ENCODE data around the gene TSPEAR. TPM values are rescaled to one million over a fixed set of nuclear protein-coding genes. Genes with fewer than 3 reads are reported as not detected.
A peak's percentile ranks its signal among the peaks of the same experiment; 100 is the strongest.

Gene TSPEAR
- total and polyA plus RNA-seq, 9 of the 15 experiments (the other 6 are each of a cell fraction or from before 2014, with no cell fraction given) = not detected

GRCh38 chr21:44568667-44569556 is 142.5 kb downstream of the TSPEAR start (continued):
- TF ChIP-seq, protein P1, sequence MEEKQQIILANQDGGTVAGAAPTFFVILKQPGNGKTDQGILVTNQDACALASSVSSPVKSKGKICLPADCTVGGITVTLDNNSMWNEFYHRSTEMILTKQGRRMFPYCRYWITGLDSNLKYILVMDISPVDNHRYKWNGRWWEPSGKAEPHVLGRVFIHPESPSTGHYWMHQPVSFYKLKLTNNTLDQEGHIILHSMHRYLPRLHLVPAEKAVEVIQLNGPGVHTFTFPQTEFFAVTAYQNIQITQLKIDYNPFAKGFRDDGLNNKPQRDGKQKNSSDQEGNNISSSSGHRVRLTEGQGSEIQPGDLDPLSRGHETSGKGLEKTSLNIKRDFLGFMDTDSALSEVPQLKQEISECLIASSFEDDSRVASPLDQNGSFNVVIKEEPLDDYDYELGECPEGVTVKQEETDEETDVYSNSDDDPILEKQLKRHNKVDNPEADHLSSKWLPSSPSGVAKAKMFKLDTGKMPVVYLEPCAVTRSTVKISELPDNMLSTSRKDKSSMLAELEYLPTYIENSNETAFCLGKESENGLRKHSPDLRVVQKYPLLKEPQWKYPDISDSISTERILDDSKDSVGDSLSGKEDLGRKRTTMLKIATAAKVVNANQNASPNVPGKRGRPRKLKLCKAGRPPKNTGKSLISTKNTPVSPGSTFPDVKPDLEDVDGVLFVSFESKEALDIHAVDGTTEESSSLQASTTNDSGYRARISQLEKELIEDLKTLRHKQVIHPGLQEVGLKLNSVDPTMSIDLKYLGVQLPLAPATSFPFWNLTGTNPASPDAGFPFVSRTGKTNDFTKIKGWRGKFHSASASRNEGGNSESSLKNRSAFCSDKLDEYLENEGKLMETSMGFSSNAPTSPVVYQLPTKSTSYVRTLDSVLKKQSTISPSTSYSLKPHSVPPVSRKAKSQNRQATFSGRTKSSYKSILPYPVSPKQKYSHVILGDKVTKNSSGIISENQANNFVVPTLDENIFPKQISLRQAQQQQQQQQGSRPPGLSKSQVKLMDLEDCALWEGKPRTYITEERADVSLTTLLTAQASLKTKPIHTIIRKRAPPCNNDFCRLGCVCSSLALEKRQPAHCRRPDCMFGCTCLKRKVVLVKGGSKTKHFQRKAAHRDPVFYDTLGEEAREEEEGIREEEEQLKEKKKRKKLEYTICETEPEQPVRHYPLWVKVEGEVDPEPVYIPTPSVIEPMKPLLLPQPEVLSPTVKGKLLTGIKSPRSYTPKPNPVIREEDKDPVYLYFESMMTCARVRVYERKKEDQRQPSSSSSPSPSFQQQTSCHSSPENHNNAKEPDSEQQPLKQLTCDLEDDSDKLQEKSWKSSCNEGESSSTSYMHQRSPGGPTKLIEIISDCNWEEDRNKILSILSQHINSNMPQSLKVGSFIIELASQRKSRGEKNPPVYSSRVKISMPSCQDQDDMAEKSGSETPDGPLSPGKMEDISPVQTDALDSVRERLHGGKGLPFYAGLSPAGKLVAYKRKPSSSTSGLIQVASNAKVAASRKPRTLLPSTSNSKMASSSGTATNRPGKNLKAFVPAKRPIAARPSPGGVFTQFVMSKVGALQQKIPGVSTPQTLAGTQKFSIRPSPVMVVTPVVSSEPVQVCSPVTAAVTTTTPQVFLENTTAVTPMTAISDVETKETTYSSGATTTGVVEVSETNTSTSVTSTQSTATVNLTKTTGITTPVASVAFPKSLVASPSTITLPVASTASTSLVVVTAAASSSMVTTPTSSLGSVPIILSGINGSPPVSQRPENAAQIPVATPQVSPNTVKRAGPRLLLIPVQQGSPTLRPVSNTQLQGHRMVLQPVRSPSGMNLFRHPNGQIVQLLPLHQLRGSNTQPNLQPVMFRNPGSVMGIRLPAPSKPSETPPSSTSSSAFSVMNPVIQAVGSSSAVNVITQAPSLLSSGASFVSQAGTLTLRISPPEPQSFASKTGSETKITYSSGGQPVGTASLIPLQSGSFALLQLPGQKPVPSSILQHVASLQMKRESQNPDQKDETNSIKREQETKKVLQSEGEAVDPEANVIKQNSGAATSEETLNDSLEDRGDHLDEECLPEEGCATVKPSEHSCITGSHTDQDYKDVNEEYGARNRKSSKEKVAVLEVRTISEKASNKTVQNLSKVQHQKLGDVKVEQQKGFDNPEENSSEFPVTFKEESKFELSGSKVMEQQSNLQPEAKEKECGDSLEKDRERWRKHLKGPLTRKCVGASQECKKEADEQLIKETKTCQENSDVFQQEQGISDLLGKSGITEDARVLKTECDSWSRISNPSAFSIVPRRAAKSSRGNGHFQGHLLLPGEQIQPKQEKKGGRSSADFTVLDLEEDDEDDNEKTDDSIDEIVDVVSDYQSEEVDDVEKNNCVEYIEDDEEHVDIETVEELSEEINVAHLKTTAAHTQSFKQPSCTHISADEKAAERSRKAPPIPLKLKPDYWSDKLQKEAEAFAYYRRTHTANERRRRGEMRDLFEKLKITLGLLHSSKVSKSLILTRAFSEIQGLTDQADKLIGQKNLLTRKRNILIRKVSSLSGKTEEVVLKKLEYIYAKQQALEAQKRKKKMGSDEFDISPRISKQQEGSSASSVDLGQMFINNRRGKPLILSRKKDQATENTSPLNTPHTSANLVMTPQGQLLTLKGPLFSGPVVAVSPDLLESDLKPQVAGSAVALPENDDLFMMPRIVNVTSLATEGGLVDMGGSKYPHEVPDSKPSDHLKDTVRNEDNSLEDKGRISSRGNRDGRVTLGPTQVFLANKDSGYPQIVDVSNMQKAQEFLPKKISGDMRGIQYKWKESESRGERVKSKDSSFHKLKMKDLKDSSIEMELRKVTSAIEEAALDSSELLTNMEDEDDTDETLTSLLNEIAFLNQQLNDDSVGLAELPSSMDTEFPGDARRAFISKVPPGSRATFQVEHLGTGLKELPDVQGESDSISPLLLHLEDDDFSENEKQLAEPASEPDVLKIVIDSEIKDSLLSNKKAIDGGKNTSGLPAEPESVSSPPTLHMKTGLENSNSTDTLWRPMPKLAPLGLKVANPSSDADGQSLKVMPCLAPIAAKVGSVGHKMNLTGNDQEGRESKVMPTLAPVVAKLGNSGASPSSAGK (IDR thresholded peaks at IDR 0.05) = peak; percentile 90
- TF ChIP-seq MEF2A (IDR thresholded peaks at IDR 0.05; ENCODE audit: control insufficient read depth, low read depth, low read length) = no peak
- no peak for TF ChIP-seq ZBTB7A (IDR thresholded peaks at IDR 0.05; ENCODE audit: borderline replicate concordance, control insufficient read depth, low read depth, low read length)
- no peak for TF ChIP-seq NCOA2 (IDR thresholded peaks at IDR 0.05; ENCODE audit: partially characterized antibody in 2 of 2)
- no peak for TF ChIP-seq NFE2L1 (tag; IDR thresholded peaks at IDR 0.05; ENCODE audit: borderline replicate concordance, low read depth)
- TF ChIP-seq ATF1 (CRISPR knock-in tag; IDR thresholded peaks at IDR 0.05) = no peak
- TF ChIP-seq ATF1 (tag; IDR thresholded peaks at IDR 0.05) = peak; percentile 84
- TF ChIP-seq, protein P2, sequence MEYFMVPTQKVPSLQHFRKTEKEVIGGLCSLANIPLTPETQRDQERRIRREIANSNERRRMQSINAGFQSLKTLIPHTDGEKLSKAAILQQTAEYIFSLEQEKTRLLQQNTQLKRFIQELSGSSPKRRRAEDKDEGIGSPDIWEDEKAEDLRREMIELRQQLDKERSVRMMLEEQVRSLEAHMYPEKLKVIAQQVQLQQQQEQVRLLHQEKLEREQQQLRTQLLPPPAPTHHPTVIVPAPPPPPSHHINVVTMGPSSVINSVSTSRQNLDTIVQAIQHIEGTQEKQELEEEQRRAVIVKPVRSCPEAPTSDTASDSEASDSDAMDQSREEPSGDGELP (CRISPR knock-in tag; IDR thresholded peaks at IDR 0.05; ENCODE audit: borderline replicate concordance) = peak; percentile 54; the same call in 1 of the 2 replicates
- TF ChIP-seq NRF1 (conservative IDR thresholded peaks at IDR 0.05 in 1 of 2, IDR thresholded peaks at IDR 0.05 in 1 of 2) = peak; percentile 34 to 49; a peak in 2 of 4 replicates
- TF ChIP-seq BMI1 (IDR thresholded peaks at IDR 0.05; ENCODE audit: low read length) = no peak
- TF ChIP-seq RBBP5 (IDR thresholded peaks at IDR 0.05; ENCODE audit: borderline replicate concordance, insufficient read depth, low read length, poor library complexity, severe bottlenecking) = peak; percentile 3
- TF ChIP-seq ZNF232 (CRISPR knock-in tag; IDR thresholded peaks at IDR 0.05) = no peak
